CD4-positive, alpha-beta T cell treated with Interferon gamma for 1 hour (primary cell): ENCODE data around the gene CUEDC1.

Experiments used
- DNase-seq: peaks from one replicate; pipeline ENCODE4 v3.0.0-alpha.2; 2020

Gene CUEDC1

DNA sequence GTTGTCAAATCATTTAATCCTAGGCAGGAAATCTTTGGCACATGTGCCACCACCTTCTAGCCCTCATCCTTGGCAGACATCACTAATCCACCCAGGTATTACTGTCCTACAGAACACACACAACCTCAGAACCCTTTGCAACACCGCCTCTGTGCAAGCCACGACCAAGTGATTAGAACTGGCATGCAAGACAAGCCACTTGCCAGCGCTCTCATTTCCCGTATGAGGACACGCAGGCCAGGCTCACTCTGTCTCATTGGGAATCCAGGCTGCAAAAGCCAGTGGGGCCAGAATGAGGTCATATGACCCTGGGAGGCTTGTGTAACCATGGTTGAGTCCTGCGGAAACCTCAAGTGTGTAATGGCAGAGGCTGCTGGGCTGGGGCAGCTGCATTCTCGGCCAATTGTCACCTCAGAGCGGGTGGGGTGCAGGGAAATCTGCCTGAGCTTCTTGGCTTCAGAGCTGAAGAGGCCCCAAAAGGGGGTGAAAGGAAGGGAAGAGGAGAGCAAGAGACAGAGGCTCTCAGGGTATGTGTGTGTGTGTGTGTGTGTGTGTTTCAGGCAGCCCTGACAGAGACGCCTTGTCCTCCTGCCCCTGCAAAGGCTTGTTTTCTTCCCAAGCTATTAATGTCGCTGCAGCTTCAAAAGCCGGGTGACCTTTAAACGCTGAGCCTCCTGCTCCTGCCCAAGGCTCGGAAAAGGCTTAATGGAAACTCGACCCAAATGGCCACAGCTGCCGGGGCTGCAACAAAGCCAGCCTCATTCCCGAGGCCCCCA lies 62.2 kb downstream of the CUEDC1 start:
- peak; percentile 72 for DNase-seq

DNA sequence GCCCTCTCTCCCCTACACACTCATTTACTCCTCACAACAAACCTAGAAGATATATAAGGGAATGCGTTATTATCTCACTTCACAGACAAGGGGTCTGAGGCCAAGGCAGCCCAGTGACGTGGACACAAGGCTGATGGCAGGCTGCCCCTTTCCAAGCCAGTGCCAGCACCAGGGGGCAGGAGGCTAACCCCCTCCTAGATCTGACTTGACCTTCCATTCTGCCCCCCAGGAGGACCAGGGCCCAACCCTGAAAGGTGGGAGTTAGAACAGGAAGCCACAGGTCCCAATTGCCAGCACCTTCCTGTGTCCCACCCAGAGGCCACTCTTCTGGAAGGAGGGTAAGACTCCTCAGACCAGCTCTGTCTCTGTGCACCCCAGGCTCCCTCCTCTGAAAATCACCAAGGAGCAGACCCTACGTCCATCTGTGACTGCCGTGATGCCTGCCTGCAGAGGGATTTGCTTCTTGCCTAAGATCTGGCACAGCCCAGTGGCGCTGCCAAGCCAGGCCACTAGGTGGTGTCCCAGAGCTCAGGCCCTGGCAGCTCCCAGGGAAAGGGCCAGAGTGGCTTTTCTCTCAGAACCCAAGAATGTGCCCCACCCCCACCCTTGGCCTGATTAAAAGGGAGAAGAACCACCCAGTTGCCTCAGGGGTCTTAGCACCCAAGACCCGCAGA lies 62.9 kb downstream of the CUEDC1 start:
- peak; percentile 72 for DNase-seq

DNA sequence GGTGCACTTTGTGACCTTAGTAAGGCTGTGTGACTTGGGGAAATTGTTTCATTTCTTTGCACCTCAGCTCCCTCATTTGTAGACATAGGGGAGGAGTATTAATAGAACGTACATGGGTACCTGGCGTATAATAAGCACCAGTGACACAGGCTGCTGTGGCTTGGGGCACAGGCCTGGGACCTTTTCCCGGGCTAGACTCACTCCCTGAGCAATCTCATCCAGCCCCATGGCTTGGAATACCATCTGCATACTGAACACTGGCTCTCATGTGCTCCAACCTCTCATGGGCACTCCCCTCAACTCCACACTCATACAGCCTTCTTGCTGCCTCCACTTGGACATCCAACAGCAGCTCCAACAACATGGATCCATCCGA lies 64.4 kb downstream of the CUEDC1 start:
- no peak for DNase-seq

DNA sequence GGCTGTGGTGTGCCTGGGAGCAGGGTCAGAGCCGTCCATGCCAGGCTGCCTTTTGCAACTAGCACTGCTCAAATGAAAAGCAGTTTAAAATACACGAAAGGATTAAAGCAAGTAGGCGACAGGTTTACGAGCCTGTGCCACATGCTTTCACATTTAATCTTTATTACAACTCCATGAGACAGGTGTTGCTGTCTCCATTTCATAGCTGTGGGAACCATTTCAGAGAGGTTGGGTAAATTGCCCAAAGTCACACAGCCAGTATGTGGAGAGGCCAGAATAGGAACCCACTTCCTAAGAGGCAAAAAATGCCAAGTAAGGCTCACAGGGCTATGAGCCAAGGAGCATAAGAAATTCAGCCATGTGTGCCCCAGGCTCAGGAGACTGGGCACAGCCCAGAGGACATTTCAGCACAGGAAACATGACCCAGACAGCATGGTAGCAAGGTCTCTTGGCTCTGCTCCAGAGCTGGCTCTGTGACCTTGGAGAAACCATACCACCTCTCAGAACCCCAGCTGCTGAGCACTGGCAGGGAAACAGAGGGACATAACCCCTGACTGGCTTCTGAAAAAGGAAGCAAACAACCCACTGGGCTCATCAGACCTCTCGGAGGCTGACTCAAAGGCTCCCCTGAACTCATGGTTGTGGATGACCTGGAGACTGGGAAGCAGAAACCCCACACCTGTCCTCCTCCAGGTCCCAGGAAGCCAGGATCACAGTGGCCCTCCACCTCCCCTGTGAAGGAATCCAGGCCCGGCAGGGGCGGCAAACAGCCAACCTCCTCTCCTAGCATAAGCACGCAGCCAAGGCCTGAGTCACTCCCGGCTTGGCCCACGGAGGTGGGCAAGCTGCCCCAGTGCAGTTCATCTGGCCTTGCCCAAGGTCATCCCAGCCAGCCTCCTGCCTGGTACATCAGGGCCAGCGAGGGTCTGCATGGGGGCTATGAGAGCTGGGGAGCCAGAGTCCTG lies 65.0 kb downstream of the CUEDC1 start:
- DNase-seq = no peak

DNA sequence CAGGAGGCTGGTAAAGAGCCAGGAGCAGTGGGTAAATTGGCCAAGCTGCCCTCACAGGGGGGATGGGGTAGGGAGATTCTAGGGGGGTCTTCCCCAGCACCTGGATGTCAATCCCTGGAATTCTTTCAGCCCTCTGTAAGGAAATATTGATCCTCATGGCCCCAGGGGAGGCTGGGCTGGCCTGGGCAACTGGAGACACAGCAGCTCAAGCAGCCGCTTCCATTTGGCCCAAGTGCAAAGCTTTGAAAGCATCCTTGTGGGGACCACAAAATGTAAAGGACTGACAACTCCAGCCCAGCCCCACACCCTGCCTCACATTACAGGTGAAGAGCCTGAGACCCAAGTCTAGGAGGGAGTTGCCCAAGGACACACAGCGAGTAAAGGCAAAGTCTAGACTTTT lies 66.0 kb downstream of the CUEDC1 start:
- no peak for DNase-seq

DNA sequence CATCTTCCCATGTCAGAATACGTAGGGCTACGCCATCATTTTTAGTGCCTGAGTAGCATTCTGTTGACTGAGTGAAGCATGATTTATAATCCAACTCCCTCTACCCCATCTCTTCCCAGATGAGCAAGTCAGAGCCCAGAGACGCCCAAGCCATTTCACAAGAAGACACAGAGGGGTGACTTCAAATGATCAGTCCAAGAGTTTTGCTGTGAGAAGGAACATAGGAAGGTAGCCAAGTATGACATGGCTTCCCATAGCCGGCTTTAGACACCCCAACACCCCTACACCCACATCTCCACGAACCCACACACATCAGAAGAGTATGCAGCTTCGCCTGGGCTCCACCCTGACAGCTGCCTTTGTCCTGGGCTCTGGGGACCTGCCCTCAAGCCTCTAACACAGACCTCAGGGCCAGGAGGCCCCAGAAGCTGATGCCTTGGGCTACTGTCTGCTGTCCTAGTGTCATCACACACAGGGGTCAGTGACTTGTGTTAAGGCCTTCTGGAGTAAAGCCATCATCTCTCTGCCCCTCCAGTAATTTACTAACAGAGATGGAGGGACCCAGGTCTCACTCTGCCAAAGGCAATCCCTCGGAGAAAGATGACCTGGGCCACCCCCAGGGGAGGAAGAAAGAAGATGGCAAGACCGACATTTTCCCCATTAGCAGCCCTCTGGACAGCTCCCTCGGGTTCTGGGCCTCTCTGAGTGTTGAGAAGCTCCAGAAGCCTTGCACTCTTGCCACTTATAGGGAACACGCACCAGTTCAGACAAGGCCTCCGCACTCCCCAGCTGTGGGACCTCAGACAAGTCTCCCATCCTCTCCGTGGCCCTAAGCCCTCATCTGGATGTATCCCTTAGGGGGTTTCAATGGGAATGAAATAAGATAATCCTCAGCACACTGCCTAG lies 66.6 kb downstream of the CUEDC1 start:
- DNase-seq = no peak

DNA sequence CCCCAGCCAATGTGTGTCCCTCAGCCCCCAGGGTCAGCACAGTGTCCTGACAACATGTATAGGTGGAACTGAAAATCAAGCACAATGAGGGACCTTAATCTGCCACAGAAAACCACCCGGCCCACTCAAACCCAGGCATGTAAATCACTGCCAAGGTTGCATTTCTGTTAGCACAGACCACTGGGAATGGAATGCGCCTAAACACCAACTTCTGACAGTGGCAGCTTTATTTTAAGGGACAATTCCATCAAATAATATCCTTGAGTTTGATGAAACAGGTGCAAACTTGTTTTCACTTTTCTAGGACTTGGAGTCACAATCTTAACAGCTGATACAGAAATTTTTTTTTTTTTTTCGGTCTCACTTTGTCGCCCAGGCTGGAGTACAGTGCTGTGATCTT lies 68.1 kb downstream of the CUEDC1 start:
- no peak for DNase-seq

DNA sequence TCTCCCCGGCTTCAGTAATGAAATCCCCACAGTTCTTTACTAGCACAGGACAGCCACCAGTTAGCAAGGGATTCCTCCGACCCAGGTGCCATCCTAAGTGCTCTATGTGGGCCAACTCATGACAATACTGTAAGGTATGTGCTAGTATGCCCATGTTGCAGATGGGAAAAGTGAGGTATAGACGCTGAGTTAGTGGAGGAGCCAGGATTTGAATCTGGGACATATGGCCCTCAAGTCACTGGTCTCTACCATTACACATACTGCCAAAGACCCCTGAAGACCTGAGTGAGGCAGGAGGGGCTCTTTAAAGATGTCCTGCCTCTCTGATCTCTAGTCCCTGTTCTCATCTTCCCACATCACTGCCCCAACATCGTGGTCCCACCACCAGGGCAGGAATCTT lies 69.2 kb downstream of the CUEDC1 start:
- DNase-seq = no peak

DNA sequence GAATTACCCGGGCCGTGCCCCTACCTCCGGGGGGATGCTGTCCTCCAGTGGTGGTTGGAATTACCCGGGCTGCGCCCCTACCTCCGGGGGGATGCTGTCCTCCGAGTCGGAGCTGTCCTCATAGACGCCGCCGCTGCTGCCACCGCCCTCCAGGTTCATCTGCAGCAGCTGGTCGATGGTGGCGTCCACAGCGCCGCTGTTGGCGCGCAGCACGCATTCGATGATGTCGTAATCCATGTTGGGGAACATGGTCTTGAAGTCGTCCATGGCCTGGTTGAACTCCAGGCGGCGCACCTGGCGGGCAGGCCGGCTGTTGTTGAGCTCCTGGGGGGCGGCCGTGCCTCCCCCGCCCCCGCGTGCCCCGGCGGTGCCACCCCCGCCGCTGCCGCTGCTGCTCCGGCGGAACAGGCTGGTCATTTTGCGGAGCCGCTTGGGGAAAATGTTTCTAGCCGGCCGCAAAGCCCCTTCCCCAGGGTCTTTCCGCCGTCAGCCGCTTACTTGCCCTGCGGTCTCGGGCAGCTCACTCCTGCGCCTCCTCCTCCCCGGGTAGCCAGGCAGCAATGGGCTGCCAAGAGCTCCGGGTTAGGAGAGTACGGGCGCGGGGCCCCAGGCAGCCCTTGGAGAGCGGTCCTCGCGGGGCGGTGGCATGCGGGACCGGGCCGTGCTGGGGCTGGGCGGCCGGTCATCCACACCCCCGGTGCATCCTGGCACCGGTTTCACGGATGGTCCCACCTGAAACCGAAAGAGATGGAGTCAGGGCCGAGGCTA lies 69.9 kb downstream of the CUEDC1 start:
- DNase-seq = no peak

DNA sequence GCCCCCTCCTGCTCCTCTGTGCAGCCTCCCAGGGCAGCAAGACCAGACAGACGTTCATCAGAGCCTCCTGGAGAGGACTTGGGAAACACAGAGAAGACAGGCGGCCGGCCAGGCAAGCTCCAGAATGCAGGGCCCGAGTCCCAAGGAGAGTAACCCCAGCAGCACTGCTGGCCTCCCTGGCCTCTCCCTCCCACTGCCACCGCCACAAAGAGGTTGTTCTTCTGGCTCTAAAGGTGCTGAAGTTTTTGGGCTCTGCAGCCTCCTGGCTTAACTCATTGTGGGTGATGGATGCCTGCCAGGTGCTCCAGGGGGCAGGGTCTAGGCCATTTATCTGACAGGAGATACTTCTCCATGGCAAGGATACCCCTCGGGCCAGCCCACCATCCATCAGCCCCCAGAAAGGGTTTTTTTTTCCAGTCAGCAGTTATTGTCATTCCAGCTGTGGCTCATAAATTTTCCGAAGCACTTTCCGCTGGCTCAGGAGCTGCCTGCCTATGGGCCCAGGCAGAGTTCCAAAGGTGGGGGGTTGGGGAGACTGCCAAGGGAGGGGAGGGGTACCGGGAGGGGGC lies 73.3 kb downstream of the CUEDC1 start:
- no peak for DNase-seq

DNA sequence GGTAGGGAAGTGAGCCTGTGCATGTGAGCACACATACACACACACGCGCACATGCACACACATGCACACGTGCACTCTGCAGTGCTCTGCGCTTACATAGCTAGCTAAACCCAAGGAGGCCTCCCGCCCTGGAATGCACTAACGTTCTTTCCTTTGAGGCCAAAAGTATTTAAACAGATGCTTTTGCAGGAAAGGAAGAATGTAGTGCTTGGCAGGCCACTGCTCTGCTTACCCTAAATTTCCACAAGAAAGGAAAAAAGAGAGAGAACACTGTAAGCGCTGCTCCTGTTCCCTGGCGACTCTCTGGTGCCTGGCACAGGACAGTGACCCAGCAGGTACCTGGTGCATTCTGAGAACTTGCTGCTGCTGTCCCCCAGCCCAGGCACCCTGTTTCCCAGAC lies 74.1 kb downstream of the CUEDC1 start:
- DNase-seq = no peak

DNA sequence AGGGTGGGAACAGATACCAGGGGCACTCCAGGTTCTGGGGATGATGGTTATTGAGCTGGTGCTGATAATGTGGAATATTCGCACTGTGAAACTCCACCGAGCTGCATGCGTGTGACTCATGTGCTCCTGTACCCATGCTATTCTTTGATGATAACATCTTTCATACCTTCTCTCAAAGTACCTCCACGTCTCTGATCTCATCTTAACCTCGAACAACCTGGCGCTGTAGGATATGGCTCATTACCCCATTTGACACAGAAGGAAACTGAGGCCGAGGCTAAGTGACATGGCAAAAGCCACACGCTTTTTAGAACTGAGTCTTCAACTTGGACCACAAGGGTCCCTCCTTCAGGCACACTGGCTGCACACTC lies 75.1 kb downstream of the CUEDC1 start:
- no peak for DNase-seq

DNA sequence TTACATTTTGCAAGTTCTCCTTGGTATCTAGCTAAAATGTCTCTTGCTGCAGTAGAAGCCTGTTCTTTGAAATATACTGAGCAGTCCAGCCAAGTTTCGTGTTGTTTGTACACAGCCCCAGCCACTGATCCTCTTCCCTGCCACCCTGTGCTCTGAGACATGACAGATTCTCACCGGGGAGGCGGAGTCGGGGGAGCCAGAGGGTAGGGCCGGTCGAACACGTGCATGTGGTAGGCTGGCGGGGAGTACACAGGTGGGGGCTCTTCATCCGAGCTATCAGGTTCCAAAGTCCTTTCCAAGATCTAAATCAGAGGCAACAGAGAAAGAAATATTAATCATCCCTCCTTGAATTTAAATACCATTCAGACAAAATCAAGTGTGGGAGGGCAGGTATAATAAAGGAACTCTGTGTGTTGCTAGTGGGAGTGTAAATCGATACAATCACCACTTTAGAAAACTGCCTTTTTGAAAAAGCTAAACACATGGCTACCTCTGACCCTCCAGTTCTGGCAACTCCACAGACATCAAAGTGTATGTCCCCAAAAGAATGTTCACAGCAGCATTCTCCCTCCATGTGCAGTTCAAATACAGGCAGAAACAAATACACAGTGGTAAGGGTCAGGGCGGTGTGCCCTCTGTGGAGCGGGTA lies 75.7 kb downstream of the CUEDC1 start:
- DNase-seq = no peak

DNA sequence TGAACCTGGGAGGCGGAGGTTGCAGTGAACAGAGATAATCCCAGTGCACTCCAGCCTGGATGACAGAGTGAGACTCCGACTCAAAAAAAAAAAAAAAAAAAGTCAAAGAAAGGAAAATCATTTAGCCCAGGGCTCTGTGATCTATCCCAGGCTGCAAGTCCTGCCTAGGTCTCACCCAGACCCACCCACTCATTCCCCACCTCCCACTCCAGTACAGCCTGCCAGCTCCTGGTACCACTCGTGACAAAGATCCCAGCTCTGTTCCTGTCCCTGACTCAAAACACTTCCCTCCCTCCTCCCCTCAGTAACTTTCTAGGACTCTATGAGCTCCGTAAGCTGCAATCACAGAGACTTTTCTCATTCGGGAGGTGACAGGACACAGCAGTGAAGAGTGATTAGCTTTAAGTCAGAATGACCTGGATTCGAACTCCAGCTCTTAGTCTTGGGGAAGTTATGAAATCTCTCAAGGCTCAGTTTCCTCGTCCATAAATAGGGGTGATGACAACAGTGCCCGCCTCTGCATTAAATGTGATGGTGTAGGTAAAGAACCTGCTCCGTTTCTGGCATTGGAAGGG lies 77.3 kb downstream of the CUEDC1 start:
- DNase-seq = no peak

DNA sequence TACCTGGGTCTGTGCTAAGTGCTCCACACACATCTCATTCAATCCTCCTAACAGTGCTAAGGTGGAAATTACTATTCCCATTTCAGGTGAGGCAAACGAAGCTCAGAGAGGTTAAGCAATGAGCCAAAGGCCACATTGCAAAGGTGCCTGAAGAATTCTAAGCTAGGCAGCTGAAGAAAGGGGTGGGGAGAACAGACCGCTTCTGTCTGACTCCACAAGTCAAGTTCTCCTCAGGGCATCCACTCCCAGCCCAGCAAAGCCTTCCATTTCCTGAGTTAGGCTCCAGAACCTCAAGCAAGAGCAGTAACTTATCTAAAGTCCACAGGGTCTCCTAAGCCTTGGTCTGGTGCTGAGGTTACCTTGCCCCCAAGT lies 78.4 kb downstream of the CUEDC1 start:
- DNase-seq = no peak

DNA sequence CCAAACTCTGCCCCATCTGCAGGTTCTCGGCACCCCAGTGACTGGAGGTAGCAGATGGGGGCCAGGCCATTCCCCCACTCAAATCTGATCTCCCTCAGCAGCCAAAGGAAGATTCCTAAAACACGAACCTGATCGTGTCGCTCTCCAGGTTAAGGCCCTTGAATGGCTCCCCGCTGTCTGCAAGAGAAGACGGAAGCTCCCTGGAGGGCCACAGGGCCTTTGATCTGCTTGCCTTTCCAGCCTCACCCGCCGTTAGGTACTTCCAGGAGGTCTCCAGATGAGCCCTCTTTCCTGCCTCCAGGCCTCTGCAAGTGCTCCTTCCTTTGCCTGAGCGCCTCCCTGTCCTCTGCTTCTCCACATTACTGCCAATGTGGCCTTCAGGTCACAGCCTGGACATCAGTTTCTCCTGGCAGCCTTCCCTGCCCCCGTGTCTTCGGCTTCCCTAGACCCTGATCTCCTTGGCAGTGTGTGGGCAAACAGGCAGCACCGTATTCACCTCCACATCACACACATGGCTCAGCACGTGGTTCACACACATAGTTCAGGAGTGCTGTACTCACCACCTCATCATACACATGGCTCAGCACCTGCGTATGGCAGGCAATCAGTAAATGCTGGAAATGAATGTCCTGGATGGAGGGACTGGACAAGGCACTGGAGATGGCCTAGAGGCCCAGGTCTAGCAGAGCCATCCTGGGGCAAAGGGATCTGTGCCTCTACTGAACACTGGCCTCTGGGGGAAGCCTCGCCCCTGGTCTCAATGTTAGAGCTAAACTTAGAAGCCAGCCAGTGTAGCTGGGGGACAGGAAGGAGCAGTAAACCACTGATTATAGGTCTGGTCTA lies 79.0 kb downstream of the CUEDC1 start:
- no peak for DNase-seq

DNA sequence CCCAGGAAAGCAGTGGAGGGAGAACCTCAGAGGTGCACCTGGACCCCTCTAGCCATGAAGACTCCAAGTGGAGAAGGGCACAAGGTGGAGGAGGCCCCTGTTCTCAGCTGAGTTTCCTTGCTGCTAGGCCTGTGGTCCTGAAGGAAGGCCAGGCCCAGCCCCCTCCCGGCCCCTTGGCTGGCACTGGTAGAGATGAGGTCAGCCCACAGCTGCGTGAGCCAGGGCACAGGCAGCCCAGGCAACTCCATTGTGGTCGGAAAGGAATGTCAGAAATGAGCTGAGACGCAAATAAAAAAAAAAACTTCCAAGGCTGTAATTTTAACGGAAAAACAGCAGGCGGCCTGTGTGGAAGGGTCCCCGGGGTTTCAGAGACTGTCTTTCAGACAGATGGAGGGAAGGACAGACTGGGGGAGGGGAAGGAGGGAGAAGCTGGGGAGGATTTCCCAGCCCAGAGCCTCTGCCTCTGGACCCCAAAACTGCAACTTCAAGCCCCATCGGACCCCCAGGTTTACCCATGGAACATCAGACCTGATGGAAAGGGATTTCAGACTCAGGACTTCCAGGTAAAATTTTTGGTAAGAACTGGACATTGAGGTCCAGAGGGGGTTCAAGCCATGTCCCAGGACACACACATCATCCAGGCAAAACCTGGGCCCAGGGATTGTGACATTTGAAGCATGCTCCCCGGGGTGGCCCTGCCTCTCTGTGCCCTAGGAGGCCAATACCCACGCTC lies 79.8 kb downstream of the CUEDC1 start:
- no peak for DNase-seq

DNA sequence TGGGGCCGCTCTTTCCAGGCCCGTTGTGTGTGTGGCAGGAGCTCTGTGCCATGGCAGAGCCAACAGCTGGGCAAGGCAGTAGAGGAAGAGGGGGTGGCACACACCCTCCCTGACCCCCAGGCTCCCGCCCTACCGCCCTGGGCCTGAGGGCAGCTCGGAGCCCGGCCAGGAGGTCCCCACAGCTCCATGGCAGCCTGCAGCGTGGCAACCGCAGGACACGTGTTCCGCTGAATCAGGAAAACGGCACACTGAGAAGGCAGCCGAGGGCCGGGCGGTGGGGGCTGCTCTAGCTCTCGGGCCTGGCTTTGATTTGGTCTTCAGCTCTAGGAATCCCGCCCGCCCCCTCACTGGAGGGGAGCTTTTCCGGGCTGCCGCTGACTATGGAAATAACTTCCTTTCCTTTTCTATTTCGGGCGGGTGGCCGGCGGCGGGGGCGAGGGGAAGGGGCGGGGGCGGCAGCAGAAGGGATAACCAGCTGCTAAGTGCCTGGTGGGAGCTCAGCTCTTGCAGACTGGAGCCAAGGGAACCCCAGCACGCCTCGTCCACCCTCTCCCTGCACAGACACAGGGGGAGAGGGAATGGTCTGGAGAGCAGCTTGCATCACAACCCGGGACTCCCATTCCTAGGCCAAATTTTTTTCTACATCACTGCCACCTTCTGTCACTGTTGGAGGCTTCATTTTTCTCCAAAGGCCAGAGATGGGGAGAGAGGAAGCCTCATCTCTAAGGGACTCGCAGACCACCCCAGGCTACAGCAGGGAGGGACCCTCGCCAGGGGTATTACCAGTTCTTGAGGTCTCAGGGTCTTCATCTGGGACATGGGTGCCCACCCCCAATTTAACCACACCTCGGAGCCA lies 80.5 kb downstream of the CUEDC1 start:
- no peak for DNase-seq
